ENCODE results near the gene RFTN1.

GRCh38 chr3:16515885-16516420 lies 2.5 kb upstream of the RFTN1 start:
- TF ChIP-seq SUZ12 (IDR thresholded peaks at IDR 0.05) = no peak
- no peak for TF ChIP-seq FOXA1 (IDR thresholded peaks at IDR 0.05)
- no peak for TF ChIP-seq HDGF (IDR thresholded peaks at IDR 0.05; ENCODE audit: borderline replicate concordance)
- no peak for TF ChIP-seq BHLHE40 (IDR thresholded peaks at IDR 0.05; ENCODE audit: borderline replicate concordance)
- TF ChIP-seq FOXM1 (IDR thresholded peaks at IDR 0.05; ENCODE audit: borderline replicate concordance) = no peak
- TF ChIP-seq TARDBP (IDR thresholded peaks at IDR 0.05) = no peak
- no peak for TF ChIP-seq ELF4 (IDR thresholded peaks at IDR 0.05)
- TF ChIP-seq ARNT (IDR thresholded peaks at IDR 0.05) = no peak
- no peak for TF ChIP-seq SP1 (IDR thresholded peaks at IDR 0.05)

Measured in HEK293T (cell line).